ENCODE data around the gene KLHDC4. TPM values are rescaled to one million over a fixed set of nuclear protein-coding genes. Genes with fewer than 3 reads are reported as not detected.

KLHDC4 gene
- total and polyA plus RNA-seq, 2 donors from 2014 or later = 25.0 to 42.2 TPM

DNA sequence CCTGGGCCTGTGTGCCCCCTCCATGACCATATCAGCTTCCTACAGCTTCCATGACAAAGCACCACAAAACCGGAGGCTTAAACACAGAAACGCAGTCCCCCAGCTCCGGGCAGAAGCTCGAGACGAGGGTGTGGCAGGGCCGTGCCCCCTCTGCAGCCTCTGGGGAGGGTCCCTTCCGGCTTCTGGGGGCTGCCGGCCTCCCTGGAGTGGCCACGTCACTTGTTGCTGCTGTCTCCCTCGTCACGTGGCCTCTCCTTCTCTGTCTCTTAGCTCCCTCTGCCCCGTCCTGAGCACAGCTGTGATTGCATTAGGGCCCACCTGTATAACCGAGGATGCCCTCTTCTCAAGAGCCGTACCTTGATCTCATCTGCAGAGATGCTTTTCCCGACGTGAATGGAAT is 98.9 kb downstream of the KLHDC4 start:
- H3K27ac ChIP-seq (ENCODE audit: low read depth in 2 of 2, low read length in 2 of 2) = no peak overlapping the region
- no peaks in the 10 kb centered on the region for H3K36me3 ChIP-seq (ENCODE audit: control insufficient read depth in 2 of 3, insufficient read depth in 3 of 3, low read length in 3 of 3)
- TF ChIP-seq, protein P1, sequence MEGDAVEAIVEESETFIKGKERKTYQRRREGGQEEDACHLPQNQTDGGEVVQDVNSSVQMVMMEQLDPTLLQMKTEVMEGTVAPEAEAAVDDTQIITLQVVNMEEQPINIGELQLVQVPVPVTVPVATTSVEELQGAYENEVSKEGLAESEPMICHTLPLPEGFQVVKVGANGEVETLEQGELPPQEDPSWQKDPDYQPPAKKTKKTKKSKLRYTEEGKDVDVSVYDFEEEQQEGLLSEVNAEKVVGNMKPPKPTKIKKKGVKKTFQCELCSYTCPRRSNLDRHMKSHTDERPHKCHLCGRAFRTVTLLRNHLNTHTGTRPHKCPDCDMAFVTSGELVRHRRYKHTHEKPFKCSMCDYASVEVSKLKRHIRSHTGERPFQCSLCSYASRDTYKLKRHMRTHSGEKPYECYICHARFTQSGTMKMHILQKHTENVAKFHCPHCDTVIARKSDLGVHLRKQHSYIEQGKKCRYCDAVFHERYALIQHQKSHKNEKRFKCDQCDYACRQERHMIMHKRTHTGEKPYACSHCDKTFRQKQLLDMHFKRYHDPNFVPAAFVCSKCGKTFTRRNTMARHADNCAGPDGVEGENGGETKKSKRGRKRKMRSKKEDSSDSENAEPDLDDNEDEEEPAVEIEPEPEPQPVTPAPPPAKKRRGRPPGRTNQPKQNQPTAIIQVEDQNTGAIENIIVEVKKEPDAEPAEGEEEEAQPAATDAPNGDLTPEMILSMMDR (IDR thresholded peaks at IDR 0.05; ENCODE audit: borderline replicate concordance, extremely low read depth, insufficient read depth) = no peak
- DNase-seq = no peak
- H3K9ac ChIP-seq (ENCODE audit: low read length in 3 of 3) = no peak overlapping the region
- intact Hi-C loops (cut with DNase I) = no loop called here
- H3K9me3 ChIP-seq (ENCODE audit: control insufficient read depth in 2 of 3, insufficient read depth in 1 of 3, low read length in 3 of 3) = no peaks in the 10 kb centered on the region
- H3K4me3 ChIP-seq (ENCODE audit: low read length in 3 of 3) = no peak overlapping the region
- no peak for FAIRE-seq
- H3K4me1 ChIP-seq (ENCODE audit: control insufficient read depth in 2 of 3, insufficient read depth in 2 of 3, low read depth in 1 of 3, low read length in 3 of 3) = no peaks in the 10 kb centered on the region
- no peaks in the 10 kb centered on the region for H3K27me3 ChIP-seq (ENCODE audit: control insufficient read depth, insufficient read depth, low read length)

DNA sequence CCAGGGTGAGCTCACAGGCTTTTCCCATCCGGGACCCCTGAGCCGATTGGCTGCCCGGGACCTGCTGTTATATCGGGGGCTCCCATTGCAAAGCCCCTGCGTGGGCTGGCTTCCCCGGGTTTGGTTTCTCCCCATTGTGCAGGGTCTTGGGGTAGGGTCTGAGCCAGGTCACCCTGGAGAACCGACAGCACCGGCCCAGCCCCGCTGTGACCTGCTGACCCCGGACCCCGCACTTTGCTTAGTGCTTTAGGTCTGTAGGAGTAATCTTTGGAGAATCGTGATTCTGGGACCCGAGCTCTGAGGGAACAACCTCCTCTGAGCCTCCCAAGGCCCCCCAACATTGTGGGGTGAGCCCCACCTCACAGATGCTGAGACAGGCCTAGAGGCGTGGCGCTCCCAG is 100.6 kb downstream of the KLHDC4 start:
- no peaks in the 10 kb centered on the region for H3K4me1 ChIP-seq (ENCODE audit: control insufficient read depth in 2 of 3, insufficient read depth in 2 of 3, low read depth in 1 of 3, low read length in 3 of 3)
- no peak overlapping the region for H3K27ac ChIP-seq (ENCODE audit: low read depth in 2 of 2, low read length in 2 of 2)
- FAIRE-seq = no peak
- intact Hi-C loops (cut with DNase I) = no loop called here
- H3K27me3 ChIP-seq (ENCODE audit: control insufficient read depth, insufficient read depth, low read length) = no peaks in the 10 kb centered on the region
- H3K9ac ChIP-seq (ENCODE audit: low read length in 3 of 3) = no peak overlapping the region
- no peaks in the 10 kb centered on the region for H3K36me3 ChIP-seq (ENCODE audit: control insufficient read depth in 2 of 3, insufficient read depth in 3 of 3, low read length in 3 of 3)
- TF ChIP-seq, protein P1 (IDR thresholded peaks at IDR 0.05; ENCODE audit: borderline replicate concordance, extremely low read depth, insufficient read depth) = no peak
- no peak overlapping the region for H3K4me3 ChIP-seq (ENCODE audit: low read length in 3 of 3)
- H3K9me3 ChIP-seq (ENCODE audit: control insufficient read depth in 2 of 3, insufficient read depth in 1 of 3, low read length in 3 of 3) = no peaks in the 10 kb centered on the region
- no peak for DNase-seq

- DNase-seq (no peak), FAIRE-seq (no peak)
- Histone ChIP-seq H3K4me1 (ENCODE audit: control insufficient read depth in 2 of 3, insufficient read depth in 2 of 3, low read depth in 1 of 3, low read length in 3 of 3) (no peaks in the 10 kb centered on the region), H3K9me3 (ENCODE audit: control insufficient read depth in 2 of 3, insufficient read depth in 1 of 3, low read length in 3 of 3) (no peaks in the 10 kb centered on the region), H3K27me3 (ENCODE audit: control insufficient read depth, insufficient read depth, low read length) (no peaks in the 10 kb centered on the region), H3K9ac (ENCODE audit: low read length in 3 of 3) (no peak overlapping the region), H3K27ac (ENCODE audit: low read depth in 2 of 2, low read length in 2 of 2) (no peak overlapping the region), H3K4me3 (ENCODE audit: low read length in 3 of 3) (no peak overlapping the region), H3K36me3 (ENCODE audit: control insufficient read depth in 2 of 3, insufficient read depth in 3 of 3, low read length in 3 of 3) (no peaks in the 10 kb centered on the region)
- intact Hi-C loops (cut with DNase I) = no loop called here
- TF ChIP-seq, protein P1 (IDR thresholded peaks at IDR 0.05; ENCODE audit: borderline replicate concordance, extremely low read depth, insufficient read depth) = no peak
These were observed 101.0 kb downstream of the KLHDC4 start for GRCh38 chr16:87664792-87665191.
